Neuronal stem cell (in vitro differentiated cells): ENCODE results near the gene ZFY.

Source experiments
- DNase-seq: peaks from one replicate; pipeline ENCODE4 v3.0.0-alpha.2; 2013; ENCODE audit warnings: low spot score
- H2AFZ ChIP-seq: one replicate; pipeline ENCODE4 v1.6.1; 2013; ENCODE audit warnings: mild to moderate bottlenecking, low read length, inconsistent platforms
- H2AK5ac ChIP-seq: 2 replicates; pipeline ENCODE4 v1.6.1; 2013; ENCODE audit warnings: low read depth, mild to moderate bottlenecking, inconsistent platforms, low read length, moderate library complexity, mixed read lengths
- H2BK120ac ChIP-seq: 2 replicates; pipeline ENCODE4 v1.6.1; 2013; ENCODE audit warnings: low read depth, mild to moderate bottlenecking, inconsistent platforms, low read length, moderate library complexity, mixed read lengths
- H2BK12ac ChIP-seq: one replicate; pipeline ENCODE4 v1.6.1; 2013; ENCODE audit warnings: low read length, inconsistent platforms
- H2BK15ac ChIP-seq: 2 replicates; pipeline ENCODE4 v1.6.1; 2013; ENCODE audit warnings: mild to moderate bottlenecking, low read length, inconsistent platforms, mixed read lengths
- H2BK5ac ChIP-seq: one replicate; pipeline ENCODE4 v1.6.1; 2013; ENCODE audit warnings: inconsistent platforms, mild to moderate bottlenecking, low read length, moderate library complexity
- H3K14ac ChIP-seq: one replicate; pipeline ENCODE4 v1.6.1; 2013; ENCODE audit warnings: low read length, inconsistent platforms
- H3K18ac ChIP-seq: 2 replicates; pipeline ENCODE4 v1.6.1; 2013; ENCODE audit warnings: low read length, inconsistent platforms
- H3K23ac ChIP-seq: 2 replicates; pipeline ENCODE4 v1.6.1; 2013; ENCODE audit warnings: low read depth, mild to moderate bottlenecking, mixed read lengths, low read length, inconsistent platforms; ENCODE audit not compliant: poor library complexity
- H3K27ac ChIP-seq: replicated peaks from 3 replicates; pipeline ENCODE4 v1.5.1; 2013; ENCODE audit warnings: low read length, inconsistent platforms
- H3K27me3 ChIP-seq, 3 experiments: 2 replicates each; pipeline ENCODE4 v1.6.1; 2013; ENCODE audit warnings: low read length in 3 of 3, mild to moderate bottlenecking in 2 of 3, inconsistent platforms in 1 of 3, low read depth in 1 of 3, mixed read lengths in 1 of 3, moderate library complexity in 1 of 3; ENCODE audit not compliant: control insufficient read depth in 3 of 3, insufficient read depth in 3 of 3
- H3K36me3 ChIP-seq, 2 donors: replicated peaks in 1 of 2; 2 replicates each; pipeline ENCODE4 v1.6.1; 2013; ENCODE audit warnings: low read length in 2 of 2; ENCODE audit not compliant: control insufficient read depth in 2 of 2, insufficient read depth in 2 of 2
- H3K4ac ChIP-seq: 2 replicates; pipeline ENCODE4 v1.6.1; 2013; ENCODE audit warnings: inconsistent platforms, mild to moderate bottlenecking, low read length, moderate library complexity
- H3K4me1 ChIP-seq, 2 donors: 1 replicate in 1 of 2; 2 replicates in 1 of 2; pipeline ENCODE4 v1.6.1; 2013; ENCODE audit warnings: low read length in 2 of 2, low read depth in 1 of 2; ENCODE audit not compliant: control insufficient read depth in 2 of 2, insufficient read depth in 1 of 2
- H3K4me2 ChIP-seq: one replicate; pipeline ENCODE4 v1.6.1; 2013; ENCODE audit warnings: mild to moderate bottlenecking, low read length, inconsistent platforms; ENCODE audit not compliant: insufficient read depth, poor library complexity, severe bottlenecking
- H3K4me3 ChIP-seq, 2 donors: 2 replicates each; pipeline ENCODE4 v1.5.1; 2013; ENCODE audit warnings: low read length in 2 of 2, mild to moderate bottlenecking in 2 of 2, inconsistent platforms in 1 of 2, moderate library complexity in 1 of 2
- H3K79me1 ChIP-seq: one replicate; pipeline ENCODE4 v1.6.1; 2013; ENCODE audit warnings: low read depth, mild to moderate bottlenecking, inconsistent platforms, low read length, moderate library complexity
- H3K9ac ChIP-seq: one replicate; pipeline ENCODE4 v1.6.1; 2013; ENCODE audit warnings: mild to moderate bottlenecking, low read depth, low read length, inconsistent platforms; ENCODE audit not compliant: poor library complexity
- H3K9me3 ChIP-seq, 2 donors: replicated peaks in 1 of 2; 2 replicates each; pipeline versions ENCODE3 to v1.6.1; 2013; ENCODE audit warnings: low read length in 2 of 2, mild to moderate bottlenecking in 2 of 2, inconsistent platforms in 1 of 2, low read depth in 1 of 2, mixed read lengths in 1 of 2, moderate library complexity in 1 of 2; ENCODE audit not compliant: control insufficient read depth in 2 of 2, insufficient read depth in 1 of 2
- H4K8ac ChIP-seq: one replicate; pipeline ENCODE4 v1.6.1; 2013; ENCODE audit warnings: low read depth, mild to moderate bottlenecking, inconsistent platforms, low read length, moderate library complexity
- H4K91ac ChIP-seq: one replicate; pipeline ENCODE4 v1.6.1; 2013; ENCODE audit warnings: low read length, low read depth, mild to moderate bottlenecking, inconsistent platforms; ENCODE audit not compliant: poor library complexity
- WGBS, 2 donors: extraction: QIAGEN DNeasy Blood & Tissue Kit; methylation state at CpG; one replicate each; pipeline ENCODE4 v1.1.7; 2013; ENCODE audit warnings: missing lambda C conversion rate in 2 of 2, mixed read lengths in 1 of 2; ENCODE audit not compliant: insufficient read length in 2 of 2, insufficient replicate concordance in 1 of 2; ENCODE audit errors: extremely low coverage in 2 of 2; 5-methylcytosine and 5-hydroxymethylcytosine counted together

Gene ZFY

GRCh38 chrY:2893471-2893870 lies 41.7 kb upstream of the ZFY start:
- Histone ChIP-seq H2AFZ (no peak overlapping the region), H4K91ac (no peak overlapping the region), H3K9ac (no peak overlapping the region), H3K4me2 (no peak overlapping the region), H3K9me3 (no peaks in the 10 kb centered on the region), H2AK5ac (no peak overlapping the region), H2BK120ac (no peak overlapping the region), H4K8ac (no peak overlapping the region), H2BK15ac (no peak overlapping the region), H3K4me3 (no peak overlapping the region), H3K14ac (no peak overlapping the region), H3K79me1 (no peaks in the 10 kb centered on the region), H2BK5ac (no peak overlapping the region), H3K36me3 (no peaks in the 10 kb centered on the region), H3K23ac (no peak overlapping the region), H3K4me1 (peaks cover 0 to 3% of the 10 kb centered on the region in 2 donors), H3K27me3 (no peaks in the 10 kb centered on the region), H2BK12ac (no peak overlapping the region), H3K18ac (no peak overlapping the region), H3K27ac (no peak overlapping the region), H3K4ac (no peak overlapping the region)
- no CpG with 5 or more reads among the region's 1 CpG for WGBS, 2 donors
- DNase-seq = no peak

- Histone ChIP-seq H3K27ac (no peak overlapping the region), H4K8ac (no peak overlapping the region)
Measured at GRCh38 chrY:2896050-2896449, 39.1 kb upstream of the ZFY start.

GRCh38 chrY:2907356-2907755 lies 27.8 kb upstream of the ZFY start:
- DNase-seq = no peak
- H3K14ac ChIP-seq = no peak overlapping the region
- no peak overlapping the region for H2BK15ac ChIP-seq
- no peak overlapping the region for H4K8ac ChIP-seq
- no peak overlapping the region for H3K18ac ChIP-seq
- H3K4me3 ChIP-seq = no peak overlapping the region
- H3K4me1 ChIP-seq = no peaks in the 10 kb centered on the region
- no peak overlapping the region for H3K4ac ChIP-seq
- H4K91ac ChIP-seq = no peak overlapping the region
- no peak overlapping the region for H3K23ac ChIP-seq
- H3K4me2 ChIP-seq = no peak overlapping the region
- H2AFZ ChIP-seq = no peak overlapping the region
- H2BK5ac ChIP-seq = no peak overlapping the region
- no peaks in the 10 kb centered on the region for H3K27me3 ChIP-seq
- H3K79me1 ChIP-seq = no peaks in the 10 kb centered on the region
- no peak overlapping the region for H2AK5ac ChIP-seq
- WGBS, 2 donors = no CpG with 5 or more reads among the region's 1 CpG
- H2BK12ac ChIP-seq = no peak overlapping the region
- H3K9me3 ChIP-seq = peaks cover 0 to 3% of the 10 kb centered on the region in 2 donors
- H3K36me3 ChIP-seq = no peaks in the 10 kb centered on the region
- no peak overlapping the region for H3K9ac ChIP-seq
- no peak overlapping the region for H3K27ac ChIP-seq
- no peak overlapping the region for H2BK120ac ChIP-seq

More at GRCh38 chrY:2896050-2896449, 39.1 kb upstream of the ZFY start:
- Histone ChIP-seq H2BK15ac (no peak overlapping the region), H3K4me1 (no peaks in the 10 kb centered on the region), H3K23ac (no peak overlapping the region), H2AK5ac (no peak overlapping the region), H3K9me3 (no peaks in the 10 kb centered on the region), H3K18ac (no peak overlapping the region), H3K9ac (no peak overlapping the region), H3K36me3 (no peaks in the 10 kb centered on the region), H3K79me1 (no peaks in the 10 kb centered on the region), H2BK12ac (no peak overlapping the region), H3K14ac (no peak overlapping the region), H3K4me2 (no peak overlapping the region), H2BK120ac (no peak overlapping the region), H2BK5ac (no peak overlapping the region), H3K4me3 (no peak overlapping the region), H4K91ac (no peak overlapping the region), H2AFZ (no peak overlapping the region), H3K27me3 (no peaks in the 10 kb centered on the region), H3K4ac (no peak overlapping the region)
- no peak for DNase-seq
- WGBS, 2 donors = no CpG with 5 or more reads among the region's 2 CpGs

- Histone ChIP-seq H3K4me3 (no peak overlapping the region), H3K4me1 (no peaks in the 10 kb centered on the region), H4K8ac (no peak overlapping the region), H3K27me3 (no peaks in the 10 kb centered on the region), H3K23ac (no peak overlapping the region), H4K91ac (no peak overlapping the region), H3K14ac (no peak overlapping the region), H3K4me2 (no peak overlapping the region), H3K79me1 (no peaks in the 10 kb centered on the region), H3K9me3 (peaks cover 0 to 3% of the 10 kb centered on the region in 2 donors), H2BK12ac (no peak overlapping the region), H2AFZ (no peak overlapping the region), H2BK15ac (no peak overlapping the region), H3K9ac (no peak overlapping the region), H2AK5ac (no peak overlapping the region), H3K36me3 (no peaks in the 10 kb centered on the region), H2BK120ac (no peak overlapping the region), H2BK5ac (no peak overlapping the region), H3K18ac (no peak overlapping the region), H3K27ac (no peak overlapping the region), H3K4ac (no peak overlapping the region)
- no peak for DNase-seq
Measured at GRCh38 chrY:2913066-2913815, 21.9 kb upstream of the ZFY start.
